MM.1S (cell line): ENCODE results near the gene NPIPA1.
A peak's percentile ranks its signal among the peaks of the same experiment; 100 is the strongest.
"Not testable (repeated sequence)": the region's sequence is repeated elsewhere in the genome, so short reads cannot be mapped to it uniquely, and the experiment has no call there.

Source experiments
- DNase-seq: peaks from one replicate; pipeline ENCODE4 v3.0.0-alpha.2; 2015
- H2AFZ ChIP-seq: fragments of 300-600 bp; sonication (generic); 2 replicates; pipeline ENCODE4 v1.6.0; 2016; ENCODE audit warnings: antibody characterized with exemption, low read length
- H3F3A ChIP-seq: fragments of 300-600 bp; sonication (generic); 2 replicates; pipeline ENCODE4 v1.6.1; 2016; ENCODE audit warnings: mild to moderate bottlenecking, antibody characterized with exemption, low read length, moderate library complexity, mixed read lengths; ENCODE audit not compliant: insufficient read depth
- H3K27ac ChIP-seq: fragments of 300-600 bp; sonication (generic); 2 replicates; pipeline ENCODE4 v1.5.1; 2016; ENCODE audit warnings: mild to moderate bottlenecking, low read length
- H3K27me3 ChIP-seq: fragments of 300-600 bp; sonication (generic); replicated peaks from 2 replicates; pipeline ENCODE4 v1.6.0; 2016; ENCODE audit warnings: low read length; ENCODE audit not compliant: insufficient read depth
- H3K36me3 ChIP-seq: fragments of 300-600 bp; sonication (generic); replicated peaks from 2 replicates; pipeline ENCODE4 v1.6.1; 2016; ENCODE audit warnings: mild to moderate bottlenecking, low read length, mixed read lengths; ENCODE audit not compliant: insufficient read depth
- H3K4me1 ChIP-seq: fragments of 300-600 bp; sonication (generic); 2 replicates; pipeline ENCODE4 v1.6.1; 2016; ENCODE audit warnings: low read length, mixed read lengths
- H3K4me2 ChIP-seq: fragments of 300-600 bp; sonication (generic); 2 replicates; pipeline ENCODE4 v1.6.0; 2016; ENCODE audit warnings: low read depth, low read length
- H3K4me3 ChIP-seq: fragments of 300-600 bp; sonication (generic); 2 replicates; pipeline ENCODE4 v1.5.1; 2016; ENCODE audit warnings: low read length, mixed read lengths
- H3K79me2 ChIP-seq: fragments of 300-600 bp; sonication (generic); 2 replicates; pipeline ENCODE4 v1.6.1; 2016; ENCODE audit warnings: mixed run types, low read length, mixed read lengths
- H3K9ac ChIP-seq: fragments of 300-600 bp; sonication (generic); 2 replicates; pipeline ENCODE4 v1.6.1; 2016; ENCODE audit warnings: low read length, mixed read lengths
- H3K9me2 ChIP-seq: fragments of 300-600 bp; sonication (generic); replicated peaks from 2 replicates; pipeline ENCODE4 v1.6.1; 2016; ENCODE audit warnings: mild to moderate bottlenecking, low read length, mixed read lengths; ENCODE audit not compliant: insufficient read depth
- H3K9me3 ChIP-seq: fragments of 300-600 bp; sonication (generic); replicated peaks from 2 replicates; pipeline ENCODE4 v1.6.1; 2016; ENCODE audit warnings: mild to moderate bottlenecking, low read length, mixed read lengths; ENCODE audit not compliant: insufficient read depth
- H4K20me1 ChIP-seq: fragments of 300-600 bp; sonication (generic); 2 replicates; pipeline ENCODE4 v1.6.1; 2016; ENCODE audit warnings: mild to moderate bottlenecking, low read length, moderate library complexity, mixed read lengths; ENCODE audit not compliant: insufficient read depth
- EZH2 ChIP-seq: fragments of 300-600 bp; sonication (generic); optimal IDR thresholded peaks from 2 replicates; pipeline ENCODE3; 2017; ENCODE audit warnings: low read depth, mild to moderate bottlenecking, antibody characterized with exemption, low read length, mixed read lengths
- EZH2phosphoT487 ChIP-seq: fragments of 300-600 bp; sonication (generic); IDR thresholded peaks from 2 replicates; pipeline ENCODE4 v1.6.1; 2018; ENCODE audit warnings: antibody characterized with exemption, low read length
- TF ChIP-seq, protein P1 (sequence below): fragments of 300-600 bp; sonication (generic); IDR thresholded peaks from 2 replicates; pipeline ENCODE4 v1.5.1; 2016; ENCODE audit warnings: antibody characterized with exemption, low read length, mixed read lengths

Gene NPIPA1

DNA sequence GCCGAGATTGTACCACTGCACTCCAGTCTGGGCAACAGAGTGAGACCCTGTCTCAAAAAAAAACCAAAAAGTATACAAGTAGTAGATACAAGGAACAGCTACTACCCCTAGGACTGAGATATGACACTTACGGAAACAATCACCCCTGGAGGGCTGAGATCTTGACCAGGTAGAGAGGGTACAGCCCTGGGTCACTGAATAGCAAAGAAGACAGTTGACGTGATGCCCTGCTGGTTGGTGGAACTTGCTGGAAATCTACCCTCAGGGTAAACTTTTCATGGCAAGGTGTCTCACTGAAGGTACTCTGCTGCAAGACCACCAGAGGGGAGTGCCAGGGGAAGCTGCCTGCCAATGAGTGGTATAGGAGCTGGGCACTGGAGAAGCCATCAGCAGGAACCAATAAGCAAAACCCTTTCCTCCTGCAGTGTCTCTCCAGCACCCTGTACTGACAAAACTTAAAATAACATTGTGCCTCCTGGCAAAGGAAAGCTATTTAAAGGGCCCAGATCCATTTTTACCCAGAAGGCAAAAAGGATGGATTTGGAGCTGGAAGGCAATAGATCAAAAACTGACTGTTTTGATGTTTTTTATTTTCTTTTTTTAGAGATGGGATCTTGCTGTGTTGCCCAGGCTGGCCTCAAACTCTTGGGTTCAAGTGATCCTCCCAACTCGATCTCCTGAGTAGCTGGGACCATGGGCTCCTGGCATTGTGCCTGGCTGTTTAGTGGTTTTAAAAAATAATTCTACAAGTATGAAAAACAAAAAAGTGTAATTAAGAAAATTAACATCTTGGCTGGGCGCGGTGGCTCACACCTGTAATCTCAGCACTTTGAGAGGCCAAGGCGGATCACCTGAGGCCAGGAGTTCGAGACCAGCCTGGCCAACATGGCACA lies 26.3 kb downstream of the NPIPA1 start:
- TF ChIP-seq EZH2 (no peak), EZH2phosphoT487 (no peak)
- TF ChIP-seq, protein P1, sequence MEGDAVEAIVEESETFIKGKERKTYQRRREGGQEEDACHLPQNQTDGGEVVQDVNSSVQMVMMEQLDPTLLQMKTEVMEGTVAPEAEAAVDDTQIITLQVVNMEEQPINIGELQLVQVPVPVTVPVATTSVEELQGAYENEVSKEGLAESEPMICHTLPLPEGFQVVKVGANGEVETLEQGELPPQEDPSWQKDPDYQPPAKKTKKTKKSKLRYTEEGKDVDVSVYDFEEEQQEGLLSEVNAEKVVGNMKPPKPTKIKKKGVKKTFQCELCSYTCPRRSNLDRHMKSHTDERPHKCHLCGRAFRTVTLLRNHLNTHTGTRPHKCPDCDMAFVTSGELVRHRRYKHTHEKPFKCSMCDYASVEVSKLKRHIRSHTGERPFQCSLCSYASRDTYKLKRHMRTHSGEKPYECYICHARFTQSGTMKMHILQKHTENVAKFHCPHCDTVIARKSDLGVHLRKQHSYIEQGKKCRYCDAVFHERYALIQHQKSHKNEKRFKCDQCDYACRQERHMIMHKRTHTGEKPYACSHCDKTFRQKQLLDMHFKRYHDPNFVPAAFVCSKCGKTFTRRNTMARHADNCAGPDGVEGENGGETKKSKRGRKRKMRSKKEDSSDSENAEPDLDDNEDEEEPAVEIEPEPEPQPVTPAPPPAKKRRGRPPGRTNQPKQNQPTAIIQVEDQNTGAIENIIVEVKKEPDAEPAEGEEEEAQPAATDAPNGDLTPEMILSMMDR: no peak
- H3K36me3 ChIP-seq: no peaks in the 10 kb centered on the region

DNA sequence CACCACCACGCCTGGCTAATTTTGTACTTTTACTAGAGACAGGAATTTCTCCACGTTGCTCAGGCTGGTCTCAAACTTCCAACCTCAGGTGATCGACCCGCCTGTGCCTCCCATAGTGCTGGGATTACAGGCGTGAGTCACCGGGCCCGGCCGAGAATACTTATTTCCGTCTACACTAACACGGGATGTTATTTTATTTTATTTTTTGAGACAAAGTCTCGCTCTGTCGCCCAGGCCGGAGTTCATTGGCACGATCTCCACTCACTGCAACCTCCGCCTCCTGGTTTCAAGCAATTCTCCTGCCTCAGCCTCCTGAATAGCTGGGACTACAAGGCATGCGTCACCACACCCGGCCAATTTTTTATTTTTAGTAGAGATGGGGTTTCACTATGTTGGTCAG lies 28.1 kb downstream of the NPIPA1 start:
- no peak for DNase-seq
- Histone ChIP-seq H3K9me3 (no peaks in the 10 kb centered on the region), H3K27me3 (no peaks in the 10 kb centered on the region), H2AFZ (no peak overlapping the region), H3K27ac (no peak overlapping the region), H3K9me2 (no peaks in the 10 kb centered on the region), H3K4me2 (no peak overlapping the region), H3K4me3 (no peak overlapping the region), H3K79me2 (no peaks in the 10 kb centered on the region), H3K9ac (no peak overlapping the region), H3F3A (no peaks in the 10 kb centered on the region), H4K20me1 (no peaks in the 10 kb centered on the region), H3K36me3 (no peaks in the 10 kb centered on the region), H3K4me1 (no peaks in the 10 kb centered on the region)
- TF ChIP-seq, protein P1: no peak
- TF ChIP-seq EZH2phosphoT487 (no peak), EZH2 (no peak)

More for the DNA sequence above, 26.3 kb downstream of the NPIPA1 start:
- DNase-seq: no peak
- H3K9me2 ChIP-seq: no peaks in the 10 kb centered on the region
- no peaks in the 10 kb centered on the region for H4K20me1 ChIP-seq
- H3K9ac ChIP-seq: no peak overlapping the region
- H3K27ac ChIP-seq: no peak overlapping the region
- H2AFZ ChIP-seq: no peak overlapping the region
- H3K27me3 ChIP-seq: no peaks in the 10 kb centered on the region
- H3F3A ChIP-seq: no peaks in the 10 kb centered on the region
- H3K79me2 ChIP-seq: no peaks in the 10 kb centered on the region
- no peaks in the 10 kb centered on the region for H3K9me3 ChIP-seq
- no peak overlapping the region for H3K4me2 ChIP-seq
- no peaks in the 10 kb centered on the region for H3K4me1 ChIP-seq
- no peak overlapping the region for H3K4me3 ChIP-seq

DNA sequence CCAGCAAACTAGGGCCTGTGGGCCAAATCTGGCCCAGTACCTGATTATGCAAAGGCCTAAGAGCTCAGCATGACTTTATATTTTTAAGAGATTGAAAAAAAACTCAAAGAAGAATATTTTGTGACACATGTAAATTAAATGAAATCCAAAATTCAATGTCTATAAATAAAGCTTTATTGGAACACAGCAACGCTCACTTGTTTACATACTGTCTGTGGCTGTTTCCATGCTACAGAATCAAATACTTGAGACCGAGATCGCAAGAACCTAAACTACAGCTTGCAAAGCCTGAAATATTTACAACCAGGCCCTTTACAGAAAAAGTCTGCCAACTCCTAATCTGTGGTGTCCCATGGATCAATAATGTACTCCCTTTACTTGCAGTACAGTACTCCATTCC lies 32.6 kb downstream of the NPIPA1 start:
- not testable (repeated sequence) for H4K20me1 ChIP-seq, H3K4me2 ChIP-seq, H3K36me3 ChIP-seq, H3K9me2 ChIP-seq, H3K4me3 ChIP-seq, H3K79me2 ChIP-seq, H3K27me3 ChIP-seq, H2AFZ ChIP-seq, H3K9ac ChIP-seq, H3F3A ChIP-seq, H3K9me3 ChIP-seq, DNase-seq, H3K27ac ChIP-seq, H3K4me1 ChIP-seq

DNA sequence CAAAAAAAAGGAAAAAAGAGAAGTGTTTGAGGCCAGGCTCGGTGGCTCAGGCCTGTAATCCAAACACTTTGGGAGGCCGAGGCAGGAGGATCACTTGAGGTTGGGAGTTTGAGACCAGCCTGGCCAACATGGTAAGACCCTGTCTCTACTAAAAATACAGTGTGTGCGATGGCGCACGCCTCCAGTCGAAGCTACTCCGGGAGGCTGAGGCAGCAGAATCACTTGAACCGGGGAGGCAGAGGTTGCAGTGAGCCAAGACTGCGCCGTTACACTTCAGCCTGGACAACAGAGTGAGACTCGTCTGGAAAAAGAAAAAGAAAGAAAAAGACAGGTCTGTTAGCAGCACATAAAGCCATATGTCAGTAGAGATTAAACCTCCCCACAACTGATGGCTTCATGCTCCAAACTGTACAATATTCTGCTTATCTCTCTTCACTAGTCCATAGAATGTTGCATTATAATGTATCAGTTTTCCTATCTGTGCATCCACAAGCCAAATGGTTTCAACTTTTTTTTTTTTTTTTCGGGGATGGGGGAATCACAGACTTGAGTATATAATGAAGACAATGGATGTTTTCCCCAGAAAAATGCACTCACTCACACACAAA lies 34.5 kb downstream of the NPIPA1 start:
- not testable (repeated sequence) for H3K9me2 ChIP-seq, H3K36me3 ChIP-seq, DNase-seq, H3F3A ChIP-seq, H3K9me3 ChIP-seq, H4K20me1 ChIP-seq, H2AFZ ChIP-seq, H3K27me3 ChIP-seq, H3K4me1 ChIP-seq, H3K4me2 ChIP-seq, H3K27ac ChIP-seq, H3K4me3 ChIP-seq, H3K9ac ChIP-seq
- H3K79me2 ChIP-seq: peaks cover 18% of the 10 kb centered on the region

DNA sequence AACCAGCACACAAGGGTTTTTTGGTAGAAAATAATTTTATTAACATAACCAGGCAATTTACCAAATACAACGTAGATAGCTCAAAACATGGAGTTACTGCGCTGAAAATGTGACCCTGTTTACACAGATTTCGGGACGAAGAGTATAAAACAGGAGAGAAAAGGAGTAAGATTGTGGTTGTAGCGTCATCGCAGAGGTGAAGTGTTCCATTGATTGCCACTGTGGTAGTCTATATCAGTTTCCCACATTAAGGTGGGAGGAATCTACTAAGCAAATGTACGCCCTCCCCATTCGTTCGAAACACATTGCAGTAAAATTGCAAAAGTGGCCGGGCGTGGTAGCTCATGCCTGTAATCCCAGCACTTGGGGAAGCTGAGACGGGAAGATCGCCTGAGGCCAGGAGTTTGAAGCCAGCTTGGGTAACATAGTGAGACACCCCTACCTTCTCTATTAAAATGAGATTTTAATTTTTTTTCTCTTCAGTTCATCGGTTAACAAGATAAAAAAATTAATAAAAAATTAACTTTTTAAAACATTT lies 36.6 kb downstream of the NPIPA1 start:
- peaks cover 34% of the 10 kb centered on the region for H3K79me2 ChIP-seq
- DNase-seq, H3K27ac ChIP-seq, H4K20me1 ChIP-seq, H3K36me3 ChIP-seq, H3K9me2 ChIP-seq, H3K4me1 ChIP-seq, H3K27me3 ChIP-seq, H3F3A ChIP-seq, H3K9me3 ChIP-seq: not testable (repeated sequence)
- H3K4me2 ChIP-seq: peak overlapping the region; percentile 74
- H3K4me3 ChIP-seq: peak overlapping the region; percentile 86
- peak overlapping the region; percentile 72 for H2AFZ ChIP-seq
- peak overlapping the region; percentile 84; the same call in 1 of the 2 replicates for H3K9ac ChIP-seq

DNA sequence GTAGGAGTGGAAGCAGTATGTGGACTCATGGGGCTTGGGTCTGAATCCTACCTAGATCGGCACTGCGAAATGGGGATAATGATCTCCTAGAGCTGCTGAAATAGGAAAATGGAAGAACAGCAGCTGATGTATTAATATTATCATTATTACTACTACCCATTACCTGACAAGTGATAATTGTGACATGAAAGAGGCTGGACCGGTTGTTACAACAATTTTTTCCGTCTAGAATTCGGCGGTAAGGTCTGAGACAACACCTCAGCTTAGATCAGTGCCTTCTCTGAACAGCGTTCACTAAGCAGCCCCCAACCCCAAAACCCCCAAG lies 37.0 kb downstream of the NPIPA1 start:
- not testable (repeated sequence) for H3K9me3 ChIP-seq, H3K27ac ChIP-seq, H3K36me3 ChIP-seq, H4K20me1 ChIP-seq, H3K27me3 ChIP-seq, H3K9me2 ChIP-seq, H3F3A ChIP-seq, H3K4me1 ChIP-seq
- peak; percentile 86 for DNase-seq
- H2AFZ ChIP-seq: peak overlapping the region; percentile 72
- peak overlapping the region; percentile 74 for H3K4me2 ChIP-seq
- peaks cover 38% of the 10 kb centered on the region for H3K79me2 ChIP-seq
- H3K9ac ChIP-seq: peak overlapping the region; percentile 84; the same call in 1 of the 2 replicates
- H3K4me3 ChIP-seq: peak overlapping the region; percentile 86
